OCI-LY7 (cell line): ENCODE results near the gene TKT. TPM values are rescaled to one million over a fixed set of nuclear protein-coding genes. Genes with fewer than 3 reads are reported as not detected.
"Not testable (repeated sequence)": the region's sequence is repeated elsewhere in the genome, so short reads cannot be mapped to it uniquely, and the experiment has no call there.

ENCODE experiments used
- BruUV-seq: library from RNA; stranded (reverse); fragments of 400-500 nt; replicated peaks from 2 replicates; lab custom pipeline; 2021; lab: Mats Ljungman, UMichigan
- CTCF ChIA-PET: fragments of 300-600 bp; sonication (Branson Sonifier 250); formaldehyde crosslinking; loops from one replicate; lab custom pipeline; 2022; ENCODE audit warnings: antibody characterized with exemption; ENCODE audit not compliant: unreplicated experiment; lab: Charles Lee
- POLR2A ChIA-PET: fragments of 300-600 bp; sonication (Branson Sonifier 250); formaldehyde crosslinking; loops from one replicate; lab custom pipeline; 2022; ENCODE audit warnings: antibody characterized with exemption; lab: Charles Lee
- DNase-seq: peaks from one replicate; pipeline ENCODE4 v3.0.0-alpha.2; 2015; ENCODE audit warnings: low spot score
- H2AFZ ChIP-seq: fragments of 200-600 bp; sonication (generic), shearing (Covaris generic); 2 replicates; pipeline ENCODE4 v1.6.1; 2014; ENCODE audit warnings: mild to moderate bottlenecking, antibody characterized with exemption, low read length, moderate library complexity
- H3K27ac ChIP-seq: fragments of 200-600 bp; sonication (generic); 2 replicates; pipeline ENCODE4 v1.5.1; 2014; ENCODE audit warnings: mixed run types, low read depth, mild to moderate bottlenecking, moderate library complexity, low read length, inconsistent platforms; ENCODE audit not compliant: poor library complexity, severe bottlenecking
- H3K36me3 ChIP-seq: fragments of 200-600 bp; sonication (generic); 2 replicates; pipeline ENCODE4 v1.6.1; 2014; ENCODE audit warnings: mild to moderate bottlenecking, antibody characterized with exemption, low read length, moderate library complexity, mixed read lengths; ENCODE audit not compliant: insufficient read depth
- H3K4me1 ChIP-seq: fragments of 200-600 bp; sonication (generic); 2 replicates; pipeline ENCODE4 v1.5.1; 2014; ENCODE audit warnings: mild to moderate bottlenecking, low read length; ENCODE audit not compliant: insufficient read depth, poor library complexity, severe bottlenecking
- H3K4me2 ChIP-seq: fragments of 200-600 bp; sonication (generic); 2 replicates; pipeline ENCODE4 v1.6.1; 2014; ENCODE audit warnings: mild to moderate bottlenecking, low read length
- H3K4me3 ChIP-seq: fragments of 200-600 bp; sonication (generic); 2 replicates; pipeline ENCODE4 v1.5.1; 2014; ENCODE audit warnings: mild to moderate bottlenecking, low read depth, low read length; ENCODE audit not compliant: poor library complexity, severe bottlenecking
- H3K79me2 ChIP-seq: fragments of 200-600 bp; sonication (generic); 2 replicates; pipeline ENCODE4 v1.6.1; 2016; ENCODE audit warnings: low read depth, mild to moderate bottlenecking, low read length, moderate library complexity, mixed read lengths; ENCODE audit not compliant: insufficient read depth
- H3K9me2 ChIP-seq: fragments of 200-600 bp; sonication (generic); 2 replicates; pipeline ENCODE4 v1.6.1; 2016; ENCODE audit warnings: mild to moderate bottlenecking, low read length, mixed read lengths; ENCODE audit not compliant: insufficient read depth
- H3K9me3 ChIP-seq: fragments of 200-600 bp; sonication (generic); 2 replicates; pipeline ENCODE4 v1.6.1; 2014; ENCODE audit warnings: mild to moderate bottlenecking, mixed run types, low read length, mixed read lengths
- H4K20me1 ChIP-seq: fragments of 200-600 bp; sonication (generic); 2 replicates; pipeline ENCODE4 v1.6.1; 2014; ENCODE audit warnings: mild to moderate bottlenecking, antibody characterized with exemption, low read length, moderate library complexity, mixed read lengths; ENCODE audit not compliant: insufficient read depth
- EZH2phosphoT487 ChIP-seq: fragments of 200-600 bp; sonication (generic); IDR thresholded peaks from 2 replicates; pipeline ENCODE4 v1.6.1; 2018; ENCODE audit warnings: low read depth, borderline replicate concordance, mild to moderate bottlenecking, mixed run types, antibody characterized with exemption, low read length, moderate library complexity, mixed read lengths
- intact Hi-C: fragments of 100-400 bp; cut with micrococcal nuclease; formaldehyde crosslinking; loops from one replicate; pipeline ENCODE4 v1.10.0; 2022; ENCODE audit not compliant: unreplicated experiment
- total RNA-seq, 2 experiments: library from RNA; depleted of rRNA in 1 of 2; stranded (reverse); fragments of >200 nt in 1 of 2; shearing (Covaris generic) in 1 of 2; gene quantifications; 2 replicates each; pipeline ENCODE4 v1.2.3, GENCODE V29; 2014 to 2022
- TF ChIP-seq, protein P1 (sequence below): fragments of 200-600 bp; sonication (generic); conservative IDR thresholded peaks from 2 replicates; pipeline ENCODE4 v1.5.1; 2014; ENCODE audit warnings: mild to moderate bottlenecking, antibody characterized with exemption, low read length, moderate library complexity, mixed read lengths

The TKT gene
- total RNA-seq, 2 experiments from 2014 or later, result 325 to 386 TPM

DNA sequence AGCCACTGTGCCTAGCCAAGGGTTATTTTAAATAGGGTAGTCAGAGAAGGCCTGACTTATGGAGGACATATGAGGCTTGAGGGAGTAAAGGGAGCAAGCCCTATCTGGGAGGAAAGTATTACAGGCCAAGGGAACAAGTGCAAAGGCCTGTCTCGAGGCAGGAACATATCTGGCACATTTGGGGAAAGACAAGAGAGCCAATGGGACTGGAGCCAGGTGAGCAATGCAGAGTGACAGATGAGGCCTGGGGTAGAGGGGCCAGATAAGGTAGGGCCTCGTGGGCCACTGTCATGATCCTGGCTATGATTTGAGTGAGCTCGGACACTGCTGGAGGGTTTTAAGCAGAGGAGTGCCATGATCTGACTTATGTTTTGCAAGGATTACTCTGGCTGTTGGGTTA is 47.7 kb upstream of the TKT start:
- H3K4me3 ChIP-seq, result no peak overlapping the region
- no peak overlapping the region for H2AFZ ChIP-seq
- H3K4me1 ChIP-seq, result no peaks in the 10 kb centered on the region
- POLR2A ChIA-PET, result no interaction called here
- H3K9me2 ChIP-seq, result no peaks in the 10 kb centered on the region
- H3K4me2 ChIP-seq, result no peak overlapping the region
- intact Hi-C loops, result no loop called here
- CTCF ChIA-PET, result interaction anchor here (0.5 kb wide), 1 partner anchor 11 kb away, joined by 6 read pairs; no protein-coding TSS in a partner anchor
- no peaks in the 10 kb centered on the region for H4K20me1 ChIP-seq
- H3K9me3 ChIP-seq, result no peaks in the 10 kb centered on the region
- no peak for TF ChIP-seq EZH2phosphoT487
- TF ChIP-seq, protein P1, sequence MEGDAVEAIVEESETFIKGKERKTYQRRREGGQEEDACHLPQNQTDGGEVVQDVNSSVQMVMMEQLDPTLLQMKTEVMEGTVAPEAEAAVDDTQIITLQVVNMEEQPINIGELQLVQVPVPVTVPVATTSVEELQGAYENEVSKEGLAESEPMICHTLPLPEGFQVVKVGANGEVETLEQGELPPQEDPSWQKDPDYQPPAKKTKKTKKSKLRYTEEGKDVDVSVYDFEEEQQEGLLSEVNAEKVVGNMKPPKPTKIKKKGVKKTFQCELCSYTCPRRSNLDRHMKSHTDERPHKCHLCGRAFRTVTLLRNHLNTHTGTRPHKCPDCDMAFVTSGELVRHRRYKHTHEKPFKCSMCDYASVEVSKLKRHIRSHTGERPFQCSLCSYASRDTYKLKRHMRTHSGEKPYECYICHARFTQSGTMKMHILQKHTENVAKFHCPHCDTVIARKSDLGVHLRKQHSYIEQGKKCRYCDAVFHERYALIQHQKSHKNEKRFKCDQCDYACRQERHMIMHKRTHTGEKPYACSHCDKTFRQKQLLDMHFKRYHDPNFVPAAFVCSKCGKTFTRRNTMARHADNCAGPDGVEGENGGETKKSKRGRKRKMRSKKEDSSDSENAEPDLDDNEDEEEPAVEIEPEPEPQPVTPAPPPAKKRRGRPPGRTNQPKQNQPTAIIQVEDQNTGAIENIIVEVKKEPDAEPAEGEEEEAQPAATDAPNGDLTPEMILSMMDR, result no peak
- no TSS peak for BruUV-seq
- peaks cover 64% of the 10 kb centered on the region for H3K36me3 ChIP-seq
- no peak overlapping the region for H3K27ac ChIP-seq
- no peaks in the 10 kb centered on the region for H3K79me2 ChIP-seq
- DNase-seq, result no peak

DNA sequence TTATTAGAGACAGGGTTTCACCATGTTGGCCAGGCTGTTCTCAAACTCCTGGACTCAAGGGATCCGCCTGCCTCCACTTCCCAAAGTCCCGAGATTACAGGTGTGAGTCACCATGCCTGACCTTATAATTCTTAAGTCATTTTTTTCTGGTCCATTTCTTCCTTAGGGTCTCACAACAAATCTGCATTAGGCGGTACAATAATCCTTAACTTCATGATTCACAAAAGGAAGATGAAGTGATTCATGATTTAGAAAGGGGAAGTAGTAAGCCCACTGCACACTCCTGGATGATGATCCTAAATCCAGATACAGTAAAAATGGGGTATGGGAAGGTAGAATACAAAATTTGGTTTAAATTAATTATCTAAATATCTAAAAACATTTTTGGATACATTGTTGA is 45.0 kb upstream of the TKT start:
- intact Hi-C loops, result no loop called here
- Histone ChIP-seq H3K36me3 (peaks cover 54% of the 10 kb centered on the region), H3K9me3 (no peaks in the 10 kb centered on the region)

GRCh38 chr3:53299611-53300023 is 43.8 kb upstream of the TKT start:
- H3K27ac ChIP-seq, H3K4me2 ChIP-seq, BruUV-seq, H3K9me3 ChIP-seq, H3K4me3 ChIP-seq, H2AFZ ChIP-seq, H3K4me1 ChIP-seq, H3K79me2 ChIP-seq, H3K9me2 ChIP-seq, H4K20me1 ChIP-seq, CTCF ChIA-PET: not testable (repeated sequence)
- POLR2A ChIA-PET, result interaction anchor here (0.7 to 1.1 kb wide), 2 partner anchors 36 to 42 kb away, joined by 3 to 5 read pairs; no protein-coding TSS in a partner anchor
- intact Hi-C loops, result loop anchor here (2.0 to 10.0 kb wide), 3 partner anchors 53 to 411 kb away; no protein-coding TSS in a partner anchor
- H3K36me3 ChIP-seq, result peaks cover 46% of the 10 kb centered on the region
- peak; percentile 69 for DNase-seq
- TF ChIP-seq, protein P1, result peak; percentile 96

More for the DNA sequence above, 45.0 kb upstream of the TKT start:
- no peak overlapping the region for H2AFZ ChIP-seq
- TF ChIP-seq, protein P1, result no peak
- no peak for TF ChIP-seq EZH2phosphoT487
- ChIA-PET CTCF (no interaction called here), POLR2A (interaction anchor here (0.6 to 0.7 kb wide), 2 partner anchors 40 to 460 kb away, joined by 3 read pairs; no protein-coding TSS in a partner anchor)
- H3K27ac ChIP-seq, result no peak overlapping the region
- H4K20me1 ChIP-seq, result no peaks in the 10 kb centered on the region
- no TSS peak for BruUV-seq
- DNase-seq, result no peak
- H3K4me1 ChIP-seq, result no peaks in the 10 kb centered on the region
- H3K9me2 ChIP-seq, result no peaks in the 10 kb centered on the region
- H3K4me2 ChIP-seq, result no peak overlapping the region
- no peaks in the 10 kb centered on the region for H3K79me2 ChIP-seq
- no peak overlapping the region for H3K4me3 ChIP-seq
